HepG2 (cell line): ENCODE measurements around the gene GPLD1. TPM values are rescaled to one million over a fixed set of nuclear protein-coding genes. Genes with fewer than 3 reads are reported as not detected.

Experiments
- ADNP ChIP-seq: sonication (generic); formaldehyde crosslinking; IDR thresholded peaks from 2 replicates; pipeline ENCODE4 v1.4.0; 2020; ENCODE audit warnings: missing genetic modification reagents
- ATF1 ChIP-seq: IDR thresholded peaks from 2 replicates; pipeline ENCODE4 v1.6.1; 2016; ENCODE audit warnings: mild to moderate bottlenecking, control low read depth
- CBFB ChIP-seq: sonication (generic); formaldehyde crosslinking; IDR thresholded peaks from 2 replicates; pipeline ENCODE4 v1.4.0; 2020; ENCODE audit warnings: missing genetic modification reagents
- FOXM1 ChIP-seq: sonication (generic); formaldehyde crosslinking; IDR thresholded peaks from 2 replicates; pipeline ENCODE4 v1.5.0; 2020; ENCODE audit warnings: missing genetic modification reagents
- HDAC6 ChIP-seq: fragments of 200-600 bp; sonication (generic); IDR thresholded peaks from 2 replicates; pipeline ENCODE4 v1.7.0; 2017; ENCODE audit warnings: mild to moderate bottlenecking, antibody characterized with exemption, low read length, low read depth
- IRF2 ChIP-seq: IDR thresholded peaks from 2 replicates; pipeline ENCODE4 v1.6.1; 2018; ENCODE audit warnings: missing genetic modification reagents, missing compliant biosample characterization
- JUN ChIP-seq: sonication (generic); formaldehyde crosslinking; IDR thresholded peaks from 2 replicates; pipeline ENCODE4 v1.4.0; 2020; ENCODE audit warnings: mild to moderate bottlenecking, missing genetic modification reagents
- KLF9 ChIP-seq: IDR thresholded peaks from 2 replicates; pipeline ENCODE4 v1.6.1; 2016; ENCODE audit warnings: low read depth
- LCORL ChIP-seq, 2 experiments: fragments of 450-650 bp in 1 of 2; sonication (generic) in 1 of 2; formaldehyde crosslinking in 1 of 2; IDR thresholded peaks; 2 replicates each; pipeline versions ENCODE4 v1.5.0 to v1.6.1; 2017 to 2020; ENCODE audit warnings: antibody characterized with exemption in 1 of 2, missing genetic modification reagents in 1 of 2
- MTA1 ChIP-seq: sonication (generic); formaldehyde crosslinking; IDR thresholded peaks from 2 replicates; pipeline ENCODE4 v1.4.0; 2020; ENCODE audit warnings: missing genetic modification reagents, mild to moderate bottlenecking, borderline replicate concordance
- PHB2 ChIP-seq: fragments of 450-650 bp; IDR thresholded peaks from 2 replicates; pipeline ENCODE4 v1.6.1; 2018; ENCODE audit not compliant: partially characterized antibody
- SP1 ChIP-seq, 2 experiments: fragments of 450-650 bp in 1 of 2; sonication (generic) in 1 of 2; formaldehyde crosslinking in 1 of 2; IDR thresholded peaks; 2 replicates each; pipeline versions ENCODE4 v1.4.0 to v1.6.1; 2016 to 2020; ENCODE audit warnings: missing genetic modification reagents in 1 of 2
- U2AF2 ChIP-seq: fragments of 200-400 bp; formaldehyde crosslinking; IDR thresholded peaks from 2 replicates; pipeline ENCODE4 v1.6.1; 2017; ENCODE audit warnings: low read depth, mild to moderate bottlenecking, low read length
- YEATS4 ChIP-seq: sonication (generic); formaldehyde crosslinking; IDR thresholded peaks from 2 replicates; pipeline ENCODE4 v1.4.0; 2020; ENCODE audit warnings: missing genetic modification reagents, borderline replicate concordance
- ZFAT ChIP-seq: sonication (generic); formaldehyde crosslinking; conservative IDR thresholded peaks from 2 replicates; pipeline ENCODE4 v1.8.1; 2023; ENCODE audit warnings: missing genetic modification reagents, inconsistent platforms
- ZNF598 ChIP-seq: sonication (generic); formaldehyde crosslinking; IDR thresholded peaks from 2 replicates; pipeline ENCODE4 v1.5.1; 2020; ENCODE audit warnings: mild to moderate bottlenecking, missing genetic modification reagents, borderline replicate concordance
- ZNF775 ChIP-seq: sonication (generic); formaldehyde crosslinking; IDR thresholded peaks from 2 replicates; pipeline ENCODE4 v1.4.0; 2020; ENCODE audit warnings: missing genetic modification reagents, mild to moderate bottlenecking, moderate library complexity, borderline replicate concordance
- ZNF891 ChIP-seq: sonication (generic); formaldehyde crosslinking; IDR thresholded peaks from 2 replicates; pipeline ENCODE4 v1.5.0; 2020; ENCODE audit warnings: mild to moderate bottlenecking, missing genetic modification reagents
- ZSCAN30 ChIP-seq: sonication (generic); formaldehyde crosslinking; IDR thresholded peaks from 2 replicates; pipeline ENCODE4 v1.5.0; 2020; ENCODE audit warnings: mild to moderate bottlenecking, missing genetic modification reagents
- polyA plus RNA-seq, 8 experiments: library from polyadenylated mRNA; depleted of rRNA in 3 of 8; stranded (reverse) in 7 of 8; unstranded in 1 of 8; fragments of >200 nt; fragmentation: Illumina TruSeq in 4 of 8; extraction: Trizol in 4 of 8; gene quantifications; 2 replicates each; pipeline versions ENCODE4 v1.2.1 to v1.2.3, GENCODE V29; 2011 to 2016; ENCODE audit warnings: low read depth in 4 of 8, missing spikeins in 1 of 8, mixed read lengths in 1 of 8; ENCODE audit not compliant: insufficient read depth in 1 of 8
- total RNA-seq, 5 experiments: library from RNA; depleted of rRNA; stranded (reverse); fragments of >200 nt; fragmentation: Illumina TruSeq; extraction: Trizol; gene quantifications; 2 replicates each; pipeline ENCODE4 v1.2.3, GENCODE V29; 2016; ENCODE audit warnings: low read depth in 1 of 5
- TF ChIP-seq, protein P1 (sequence below): sonication (generic); formaldehyde crosslinking; IDR thresholded peaks from 2 replicates; pipeline ENCODE4 v1.4.0; 2020; ENCODE audit warnings: missing genetic modification reagents
- TF ChIP-seq, protein P2 (sequence below): IDR thresholded peaks from 2 replicates; pipeline ENCODE4 v1.6.1; 2012; ENCODE audit warnings: low read length, improper control_type of control experiment
- TF ChIP-seq, protein P3 (sequence below): sonication (generic); formaldehyde crosslinking; IDR thresholded peaks from 2 replicates; pipeline ENCODE4 v1.5.0; 2020; ENCODE audit warnings: missing genetic modification reagents

GPLD1 gene
- total and polyA plus RNA-seq, 2 of the 13 experiments (the other 11 are each of a cell fraction or from before 2014, with no cell fraction given) = 6.2 to 7.6 TPM

DNA sequence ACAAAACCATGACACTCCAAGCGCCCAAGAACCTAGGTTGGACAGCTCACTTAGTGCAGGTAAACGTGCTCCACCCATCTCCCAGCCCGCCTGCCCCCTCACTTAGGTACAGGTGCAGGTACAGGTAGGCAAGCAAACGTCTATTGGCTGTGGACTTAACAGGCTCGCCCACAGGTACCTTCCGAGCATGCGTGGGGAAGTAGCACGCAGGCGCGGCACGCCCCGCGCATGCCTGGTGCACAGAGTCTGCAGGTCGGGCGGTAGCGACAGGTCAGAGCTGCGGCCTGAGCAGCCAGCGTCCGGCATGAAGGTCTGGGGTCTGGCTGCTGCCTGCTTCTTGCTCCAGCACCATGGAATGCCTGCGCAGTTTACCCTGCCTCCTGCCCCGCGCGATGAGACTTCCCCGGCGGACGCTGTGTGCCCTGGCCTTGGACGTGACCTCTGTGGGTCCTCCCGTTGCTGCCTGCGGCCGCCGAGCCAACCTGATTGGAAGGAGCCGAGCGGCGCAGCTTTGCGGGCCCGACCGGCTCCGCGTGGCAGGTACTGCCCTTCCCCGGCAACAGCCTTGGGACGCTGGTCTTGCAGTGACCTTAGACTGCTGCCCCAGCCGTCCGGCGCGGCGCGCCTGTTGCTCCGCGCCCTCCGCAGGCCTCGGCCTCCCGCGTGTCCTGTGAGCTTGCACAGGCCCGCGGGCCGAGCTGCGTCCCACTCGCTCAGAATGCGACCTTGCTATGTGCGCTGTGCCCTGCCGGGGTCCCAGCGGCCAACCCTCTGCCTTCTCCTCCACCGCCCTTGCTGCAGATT is 86.5 kb downstream of the GPLD1 start, which contains the start of gene MRS2 (continued):
- TF ChIP-seq MTA1 (CRISPR knock-in tag) (peak; percentile 95), ZNF598 (CRISPR knock-in tag) (peak; percentile 81), YEATS4 (CRISPR knock-in tag) (peak; percentile 98), U2AF2 (no peak), IRF2 (CRISPR knock-in tag) (no peak; the same call in 1 of the 2 replicates), ADNP (CRISPR knock-in tag) (no peak), CBFB (CRISPR knock-in tag) (peak; percentile 72; the same call in 1 of the 2 replicates), ZNF891 (CRISPR knock-in tag) (peak; percentile 97), ATF1 (CRISPR knock-in tag) (no peak), ZNF775 (0 out of 2 replicates have a peak, but pooled peaks have one; percentile 75), KLF9 (CRISPR knock-in tag) (no peak), JUN (peak; percentile 39; the same call in 1 of the 2 replicates), ZSCAN30 (CRISPR knock-in tag) (no peak), LCORL (IDR thresholded peaks at IDR 0.05) (no peak), LCORL (CRISPR knock-in tag; IDR thresholded peaks at IDR 0.05) (peak; percentile 59; the same call in 1 of the 2 replicates), PHB2 (no peak), HDAC6 (no peak), FOXM1 (no peak), SP1 (IDR thresholded peaks at IDR 0.05) (no peak), SP1 (CRISPR knock-in tag; IDR thresholded peaks at IDR 0.05) (no peak), ZFAT (no peak; the same call in 1 of the 2 replicates)
- TF ChIP-seq, protein P1, sequence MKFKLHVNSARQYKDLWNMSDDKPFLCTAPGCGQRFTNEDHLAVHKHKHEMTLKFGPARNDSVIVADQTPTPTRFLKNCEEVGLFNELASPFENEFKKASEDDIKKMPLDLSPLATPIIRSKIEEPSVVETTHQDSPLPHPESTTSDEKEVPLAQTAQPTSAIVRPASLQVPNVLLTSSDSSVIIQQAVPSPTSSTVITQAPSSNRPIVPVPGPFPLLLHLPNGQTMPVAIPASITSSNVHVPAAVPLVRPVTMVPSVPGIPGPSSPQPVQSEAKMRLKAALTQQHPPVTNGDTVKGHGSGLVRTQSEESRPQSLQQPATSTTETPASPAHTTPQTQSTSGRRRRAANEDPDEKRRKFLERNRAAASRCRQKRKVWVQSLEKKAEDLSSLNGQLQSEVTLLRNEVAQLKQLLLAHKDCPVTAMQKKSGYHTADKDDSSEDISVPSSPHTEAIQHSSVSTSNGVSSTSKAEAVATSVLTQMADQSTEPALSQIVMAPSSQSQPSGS (CRISPR knock-in tag) = 0 out of 2 replicates have a peak, but pooled peaks have one; percentile 38
- TF ChIP-seq, protein P2, sequence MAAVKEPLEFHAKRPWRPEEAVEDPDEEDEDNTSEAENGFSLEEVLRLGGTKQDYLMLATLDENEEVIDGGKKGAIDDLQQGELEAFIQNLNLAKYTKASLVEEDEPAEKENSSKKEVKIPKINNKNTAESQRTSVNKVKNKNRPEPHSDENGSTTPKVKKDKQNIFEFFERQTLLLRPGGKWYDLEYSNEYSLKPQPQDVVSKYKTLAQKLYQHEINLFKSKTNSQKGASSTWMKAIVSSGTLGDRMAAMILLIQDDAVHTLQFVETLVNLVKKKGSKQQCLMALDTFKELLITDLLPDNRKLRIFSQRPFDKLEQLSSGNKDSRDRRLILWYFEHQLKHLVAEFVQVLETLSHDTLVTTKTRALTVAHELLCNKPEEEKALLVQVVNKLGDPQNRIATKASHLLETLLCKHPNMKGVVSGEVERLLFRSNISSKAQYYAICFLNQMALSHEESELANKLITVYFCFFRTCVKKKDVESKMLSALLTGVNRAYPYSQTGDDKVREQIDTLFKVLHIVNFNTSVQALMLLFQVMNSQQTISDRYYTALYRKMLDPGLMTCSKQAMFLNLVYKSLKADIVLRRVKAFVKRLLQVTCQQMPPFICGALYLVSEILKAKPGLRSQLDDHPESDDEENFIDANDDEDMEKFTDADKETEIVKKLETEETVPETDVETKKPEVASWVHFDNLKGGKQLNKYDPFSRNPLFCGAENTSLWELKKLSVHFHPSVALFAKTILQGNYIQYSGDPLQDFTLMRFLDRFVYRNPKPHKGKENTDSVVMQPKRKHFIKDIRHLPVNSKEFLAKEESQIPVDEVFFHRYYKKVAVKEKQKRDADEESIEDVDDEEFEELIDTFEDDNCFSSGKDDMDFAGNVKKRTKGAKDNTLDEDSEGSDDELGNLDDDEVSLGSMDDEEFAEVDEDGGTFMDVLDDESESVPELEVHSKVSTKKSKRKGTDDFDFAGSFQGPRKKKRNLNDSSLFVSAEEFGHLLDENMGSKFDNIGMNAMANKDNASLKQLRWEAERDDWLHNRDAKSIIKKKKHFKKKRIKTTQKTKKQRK = no peak
- TF ChIP-seq, protein P3, sequence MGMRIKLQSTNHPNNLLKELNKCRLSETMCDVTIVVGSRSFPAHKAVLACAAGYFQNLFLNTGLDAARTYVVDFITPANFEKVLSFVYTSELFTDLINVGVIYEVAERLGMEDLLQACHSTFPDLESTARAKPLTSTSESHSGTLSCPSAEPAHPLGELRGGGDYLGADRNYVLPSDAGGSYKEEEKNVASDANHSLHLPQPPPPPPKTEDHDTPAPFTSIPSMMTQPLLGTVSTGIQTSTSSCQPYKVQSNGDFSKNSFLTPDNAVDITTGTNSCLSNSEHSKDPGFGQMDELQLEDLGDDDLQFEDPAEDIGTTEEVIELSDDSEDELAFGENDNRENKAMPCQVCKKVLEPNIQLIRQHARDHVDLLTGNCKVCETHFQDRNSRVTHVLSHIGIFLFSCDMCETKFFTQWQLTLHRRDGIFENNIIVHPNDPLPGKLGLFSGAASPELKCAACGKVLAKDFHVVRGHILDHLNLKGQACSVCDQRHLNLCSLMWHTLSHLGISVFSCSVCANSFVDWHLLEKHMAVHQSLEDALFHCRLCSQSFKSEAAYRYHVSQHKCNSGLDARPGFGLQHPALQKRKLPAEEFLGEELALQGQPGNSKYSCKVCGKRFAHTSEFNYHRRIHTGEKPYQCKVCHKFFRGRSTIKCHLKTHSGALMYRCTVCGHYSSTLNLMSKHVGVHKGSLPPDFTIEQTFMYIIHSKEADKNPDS (CRISPR knock-in tag) = peak; percentile 23; the same call in 1 of the 2 replicates
